DMS53 (cell line): ENCODE measurements around the gene CNDP2.

Experiments used
- DNase-seq: peaks from one replicate; lab custom pipeline; 2025; lab: John Stamatoyannopoulos, UW

CNDP2 gene

DNA sequence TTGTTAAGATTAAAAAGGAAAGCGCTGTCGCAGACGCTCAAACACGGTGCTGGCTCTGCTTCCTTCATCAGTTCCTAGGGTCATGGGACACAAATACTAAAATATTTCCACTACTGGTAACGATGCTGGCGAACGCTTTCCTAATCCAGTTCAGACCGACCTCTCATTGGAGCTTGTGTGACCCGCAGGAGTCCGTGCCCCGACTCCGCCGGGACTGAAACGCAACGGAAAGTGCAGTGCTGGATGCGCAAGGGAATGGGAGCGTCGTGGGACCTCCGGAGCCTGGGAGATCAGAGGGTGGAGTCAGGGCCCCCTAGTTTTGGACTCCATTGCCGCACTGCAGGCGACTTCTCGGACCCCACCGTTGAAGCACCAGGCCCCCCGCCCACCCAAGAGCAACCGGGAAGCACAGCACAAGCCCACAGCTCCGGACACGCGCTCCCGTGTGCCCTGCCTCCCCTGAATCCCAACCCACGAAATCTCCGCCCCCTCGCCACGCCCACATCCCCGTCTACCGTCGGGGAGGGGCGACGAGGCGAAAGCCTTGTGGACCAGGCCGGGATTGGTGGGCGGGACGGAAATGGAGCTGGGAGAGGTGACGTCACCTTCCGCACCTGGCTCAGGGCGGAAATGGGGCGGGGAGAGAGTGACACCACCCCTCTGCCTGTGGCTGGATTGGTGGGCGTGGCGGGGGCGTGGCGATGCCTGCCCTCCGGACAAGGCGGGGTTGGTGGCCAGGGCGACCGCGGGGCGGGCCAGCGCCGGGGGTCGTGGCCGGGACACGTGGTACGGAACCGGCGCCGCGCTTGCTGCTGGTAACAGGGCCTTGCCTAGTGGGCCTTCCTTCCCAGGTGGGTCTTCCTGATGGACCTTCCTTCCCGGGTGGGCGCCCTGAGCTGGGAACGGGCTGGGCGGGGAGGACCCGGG lies at the start of gene CNDP2:
Gene CNDP2 (plus strand): TSS at position 783 of the 927 bp plus-strand sequence. CDS start 3,611 bp downstream, outside the sequence.
- peak; percentile 100 for DNase-seq

GRCh38 chr18:74446631-74447403 lies 49.3 kb upstream of the CNDP2 start:
- DNase-seq: no peak

GRCh38 chr18:74447404-74448152 lies 48.6 kb upstream of the CNDP2 start:
- DNase-seq: no peak

GRCh38 chr18:74450626-74451025 lies 45.5 kb upstream of the CNDP2 start:
- no peak for DNase-seq

DNA sequence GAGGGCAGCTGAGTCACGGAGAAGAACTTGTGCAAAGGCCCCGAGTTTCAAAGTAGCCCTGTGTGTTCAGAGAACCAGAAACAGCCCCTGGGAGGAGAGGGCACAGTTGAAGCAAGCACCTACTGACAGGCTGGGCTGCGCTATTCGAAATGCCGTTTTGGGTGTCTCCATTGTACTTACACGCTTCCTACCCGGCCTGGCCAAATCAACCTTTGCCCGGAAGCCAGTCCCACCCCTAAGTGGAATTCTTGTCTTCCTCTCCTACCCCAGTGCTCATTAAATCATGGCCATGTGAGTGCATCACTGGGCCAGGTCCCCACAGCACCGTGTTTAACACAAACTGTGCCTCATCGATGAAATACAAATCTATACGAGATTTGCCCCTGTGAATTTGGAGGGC lies 45.0 kb upstream of the CNDP2 start:
- no peak for DNase-seq

DNA sequence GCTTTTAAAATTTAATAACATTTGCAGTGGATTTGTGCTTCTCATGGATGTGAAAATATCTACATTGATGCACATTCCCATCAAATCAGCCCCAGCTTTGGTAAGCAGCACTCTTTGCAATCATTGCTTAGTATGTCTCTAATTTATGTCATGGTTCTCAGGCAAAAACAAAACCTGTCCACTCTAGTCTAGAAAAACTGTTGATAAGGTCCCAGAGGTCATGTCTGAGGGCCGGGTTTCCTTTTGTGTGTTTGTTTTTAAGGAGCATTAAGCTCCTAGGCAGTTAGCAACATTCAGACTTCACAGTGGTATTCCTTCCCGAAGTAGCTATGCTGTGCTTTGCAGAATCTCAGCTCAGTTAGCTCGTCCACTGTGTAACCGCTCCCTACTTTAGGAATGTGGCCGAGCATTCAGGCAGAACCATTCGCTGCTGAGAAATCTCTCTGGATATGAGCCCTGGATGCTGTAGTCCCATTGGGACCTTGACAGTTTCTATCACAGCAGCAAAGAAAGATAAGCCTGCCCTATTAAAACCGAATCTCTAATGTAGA lies 43.1 kb upstream of the CNDP2 start:
- DNase-seq: no peak

- DNase-seq: no peak
These were observed 42.4 kb upstream of the CNDP2 start for GRCh38 chr18:74453642-74454198.

DNA sequence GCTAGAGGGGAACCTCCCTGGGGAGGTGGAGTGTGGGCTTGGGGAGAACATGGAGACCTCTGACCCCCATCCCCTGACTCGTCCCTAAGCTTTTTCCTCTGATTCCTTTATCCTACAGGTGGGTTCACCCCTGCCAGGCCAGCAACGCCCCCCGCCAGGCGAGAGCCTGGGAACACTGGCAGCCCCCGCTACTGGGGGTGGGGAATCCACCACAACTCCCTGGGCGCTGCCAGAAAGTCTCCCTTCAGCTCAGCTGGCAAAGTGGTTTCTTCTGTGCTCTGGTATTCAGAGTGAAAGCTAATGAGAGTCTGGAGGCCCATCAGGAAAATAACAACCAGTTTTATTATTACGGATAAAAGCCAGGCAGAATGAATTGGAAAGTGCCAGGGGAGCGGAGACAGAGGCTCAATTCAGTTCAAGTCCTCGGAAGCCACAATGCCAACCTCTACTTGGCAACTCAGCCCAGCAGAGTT lies 41.8 kb upstream of the CNDP2 start:
- DNase-seq: no peak

- DNase-seq: no peak
These were observed 40.8 kb upstream of the CNDP2 start for GRCh38 chr18:74455386-74455785.

- no peak for DNase-seq
These were observed 40.2 kb upstream of the CNDP2 start for GRCh38 chr18:74456017-74456348.

DNA sequence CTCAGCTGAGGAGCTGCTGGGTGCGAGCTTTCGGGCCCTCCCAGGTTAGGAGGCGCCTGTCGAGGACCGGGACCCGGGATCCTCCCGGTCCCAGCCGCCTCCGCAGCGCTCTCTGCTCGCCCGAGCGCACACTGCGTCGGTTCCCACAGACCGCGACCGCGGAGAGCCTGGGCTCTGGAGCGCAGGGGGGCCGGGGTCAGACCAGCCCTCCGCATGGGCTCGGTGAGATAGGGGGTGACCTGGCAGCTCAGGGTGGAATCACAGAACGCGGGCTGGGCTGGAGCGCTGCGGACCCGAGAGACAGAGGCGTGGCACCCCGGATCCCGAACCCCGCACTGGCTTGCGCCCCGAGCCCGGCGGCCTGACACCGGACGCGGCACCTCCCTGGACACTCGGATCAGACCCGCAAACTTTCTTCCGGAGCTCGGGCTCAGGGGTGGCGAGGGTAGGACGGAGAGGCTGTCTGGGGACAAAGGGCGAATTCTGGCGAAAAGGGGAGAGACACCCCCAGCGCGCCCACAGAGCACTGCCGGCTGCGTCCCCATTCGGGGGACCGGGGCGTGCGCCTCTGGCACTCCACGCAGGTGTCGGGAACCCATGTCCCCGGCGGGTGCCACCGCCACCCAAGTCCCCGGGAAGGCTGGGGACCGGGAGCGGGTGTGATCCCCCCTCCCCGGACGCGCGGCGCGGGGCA lies 39.7 kb upstream of the CNDP2 start:
- peak; percentile 50 for DNase-seq

DNA sequence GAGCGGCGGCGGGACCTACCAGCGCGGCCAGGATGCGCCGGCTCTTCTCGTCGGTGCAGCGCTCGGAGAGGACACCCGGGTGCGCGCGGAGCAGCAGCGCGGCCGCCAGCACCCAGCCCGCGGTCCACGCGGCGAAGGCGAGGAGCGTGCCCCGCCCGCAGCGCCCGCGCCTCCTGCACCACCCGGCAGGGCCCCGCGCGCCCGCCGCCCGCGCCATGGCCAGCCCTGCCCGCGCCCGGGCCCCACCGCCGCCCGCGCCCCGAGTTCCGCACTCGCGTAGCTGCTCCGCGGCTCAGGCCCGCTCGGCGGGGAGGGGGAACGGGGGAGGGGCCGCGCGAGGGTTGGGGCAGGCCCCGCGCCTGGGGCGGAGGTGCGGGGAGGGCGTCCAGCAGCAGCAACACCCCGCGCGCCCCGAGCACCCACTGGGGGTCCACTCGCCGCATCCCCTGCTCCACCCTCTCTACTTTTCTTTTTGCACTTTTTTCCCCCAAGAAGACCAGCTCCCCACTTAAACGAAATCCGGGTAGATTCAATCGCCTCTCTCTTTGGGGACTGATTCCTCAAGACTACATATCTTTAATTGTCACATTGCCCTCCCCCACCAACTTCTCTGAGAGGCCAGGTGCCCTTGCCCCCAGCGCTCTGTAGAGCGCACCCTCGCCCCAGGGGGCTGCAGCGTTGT lies 39.0 kb upstream of the CNDP2 start, which contains the start of gene DIPK1C:
Gene DIPK1C (minus strand): TSS at position 266 of the 682 bp plus-strand sequence. CDS start 49 bp downstream, at position 217.
- peak; percentile 69 for DNase-seq

DNA sequence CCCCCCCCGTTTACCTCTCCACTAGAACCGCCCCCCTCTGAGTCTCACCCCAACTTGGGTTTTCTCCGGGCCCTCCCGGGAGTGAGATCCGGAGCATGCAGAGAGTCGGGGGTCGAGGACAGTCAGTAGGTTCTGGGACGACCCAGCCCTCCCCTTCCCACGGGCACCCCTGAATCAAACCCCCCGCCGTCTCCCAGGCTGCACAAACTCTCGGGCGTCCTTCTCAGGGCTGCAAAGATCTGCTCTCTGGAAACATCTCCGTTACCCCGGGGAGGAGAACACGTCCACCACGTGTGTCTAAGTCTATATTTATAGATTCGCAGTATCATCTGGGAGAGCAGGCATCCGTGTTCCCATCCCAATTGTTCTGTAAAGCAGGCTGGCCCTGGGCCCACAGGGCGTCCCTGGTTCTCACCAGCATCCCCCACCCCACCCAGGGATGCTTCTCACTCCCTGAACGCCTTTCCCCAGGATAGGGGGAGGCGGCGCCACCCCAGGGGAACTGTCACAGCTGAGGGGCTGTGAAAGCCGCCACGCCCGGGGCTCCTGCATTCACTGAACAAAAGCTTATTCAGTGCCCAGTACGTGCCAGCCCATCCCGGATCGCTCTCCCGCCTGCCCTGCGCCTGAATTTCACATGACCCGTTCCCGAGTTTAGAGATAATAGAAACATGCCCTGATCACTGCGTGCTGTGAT lies 38.3 kb upstream of the CNDP2 start:
- peak; percentile 37 for DNase-seq

DNA sequence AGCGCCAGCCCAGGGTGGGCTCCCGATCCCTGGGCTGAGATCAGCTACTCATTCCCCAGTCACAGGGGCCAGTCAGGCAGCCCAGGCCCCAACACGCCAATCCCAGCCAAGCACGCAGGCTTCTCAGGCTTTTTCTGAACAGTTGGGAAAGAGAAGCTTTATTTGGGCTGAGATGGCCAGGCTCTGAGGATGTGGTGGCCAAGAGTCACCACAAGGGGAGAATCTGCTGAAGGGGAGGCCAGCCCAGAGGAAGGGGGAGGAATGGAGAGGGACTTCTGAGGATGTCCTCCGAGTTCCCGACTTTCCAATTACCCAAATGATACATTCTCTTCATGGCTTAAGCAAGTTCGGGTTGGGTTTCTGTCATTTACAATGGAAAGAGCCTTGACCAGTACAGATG lies 36.3 kb upstream of the CNDP2 start:
- DNase-seq: peak; percentile 47

GRCh38 chr18:74460825-74461224 lies 35.3 kb upstream of the CNDP2 start:
- no peak for DNase-seq

DNA sequence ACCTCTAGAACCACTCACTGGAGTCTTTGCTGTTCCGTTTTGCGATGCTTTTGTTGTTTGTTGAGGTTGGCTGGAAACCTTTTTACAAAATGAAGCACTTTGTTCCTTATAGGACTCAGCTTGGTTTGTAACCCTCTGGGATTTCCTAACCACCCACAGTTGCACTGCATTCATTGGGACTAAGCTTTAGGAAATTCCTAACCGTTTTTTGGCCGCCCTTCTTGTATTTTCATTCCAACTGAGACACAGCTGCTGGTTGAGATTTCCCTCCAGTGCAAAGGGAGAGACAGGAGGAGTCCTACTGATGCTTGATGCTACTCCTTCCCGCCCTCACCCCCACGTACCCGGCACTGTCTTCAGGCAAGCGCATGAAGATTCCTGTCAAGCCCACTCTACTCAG lies 32.9 kb upstream of the CNDP2 start:
- DNase-seq: no peak

DNA sequence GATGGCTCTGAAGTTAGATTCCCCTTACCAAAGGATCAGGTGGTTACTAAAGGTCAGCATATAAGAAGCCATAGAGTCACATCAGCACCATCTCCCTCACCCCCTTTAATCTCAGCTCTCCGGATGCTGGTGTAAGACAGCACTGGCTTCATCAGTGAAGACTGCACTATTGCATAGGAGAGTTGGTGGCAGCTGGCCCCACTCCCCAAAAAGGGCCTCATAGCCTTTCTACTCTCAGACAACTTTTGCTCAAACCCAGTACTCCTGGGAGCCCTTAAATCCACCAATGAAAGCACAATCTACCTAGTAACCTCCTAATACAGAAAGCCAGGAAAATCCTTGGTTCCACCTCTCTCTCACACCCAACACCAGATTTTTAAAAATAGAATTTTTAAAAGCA lies 32.2 kb upstream of the CNDP2 start:
- no peak for DNase-seq

- DNase-seq: no peak
These were observed 30.4 kb upstream of the CNDP2 start for GRCh38 chr18:74465775-74466174.

DNA sequence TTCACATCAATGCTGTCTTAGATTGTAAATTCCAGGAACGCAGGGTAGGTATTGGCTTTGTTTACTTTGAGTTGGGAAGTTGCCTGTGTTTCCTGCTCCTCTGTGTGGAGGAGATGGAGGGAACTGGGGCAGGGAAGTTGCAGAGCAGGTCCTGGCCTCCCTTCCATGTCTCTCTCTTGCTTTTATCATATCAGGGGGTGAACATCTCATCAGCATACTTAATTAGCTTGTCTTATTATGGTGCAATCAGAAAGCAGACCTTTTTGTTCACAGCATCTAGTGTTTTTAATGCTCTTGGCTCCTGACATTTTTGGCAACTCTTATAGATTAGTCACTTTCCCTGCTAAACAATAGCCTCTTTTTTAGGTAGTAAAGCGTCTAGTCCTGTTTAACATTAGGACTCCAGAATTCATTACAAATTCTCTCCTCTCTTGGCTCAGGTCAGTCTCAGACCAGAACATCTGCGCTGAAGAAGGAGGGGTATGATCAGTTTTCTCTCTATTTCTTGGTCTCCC lies 27.6 kb upstream of the CNDP2 start:
- DNase-seq: peak; percentile 24
